C4-2B (cell line): ENCODE results near the gene ILDR2.
"Not testable (repeated sequence)": the region's sequence is repeated elsewhere in the genome, so short reads cannot be mapped to it uniquely, and the experiment has no call there.

ENCODE experiments used
- H3K27ac ChIP-seq: fragments of 450-650 bp; 2 replicates; pipeline ENCODE4 v1.5.1; 2017
- CTCF ChIP-seq: fragments of 450-650 bp; conservative IDR thresholded peaks from 2 replicates; pipeline ENCODE4 v1.5.1; 2017; ENCODE audit warnings: mild to moderate bottlenecking
- ZFX ChIP-seq: fragments of 450-650 bp; IDR thresholded peaks from 2 replicates; pipeline ENCODE4 v1.6.1; 2017

Gene ILDR2

GRCh38 chr1:166884971-166885370, 90.4 kb downstream of the ILDR2 start:
- no peak overlapping the region for H3K27ac ChIP-seq
- TF ChIP-seq ZFX (no peak), CTCF (no peak)

- TF ChIP-seq ZFX (no peak), CTCF (no peak)
- no peak overlapping the region for H3K27ac ChIP-seq
Measured at GRCh38 chr1:166884040-166884642, 91.2 kb downstream of the ILDR2 start.

- TF ChIP-seq ZFX = no peak
- no peak for TF ChIP-seq CTCF
- no peak overlapping the region for H3K27ac ChIP-seq
Measured at GRCh38 chr1:166882893-166883292, 92.4 kb downstream of the ILDR2 start.

GRCh38 chr1:166878173-166878917, 97.0 kb downstream of the ILDR2 start:
- not testable (repeated sequence) for H3K27ac ChIP-seq

GRCh38 chr1:166876540-166876838, 98.9 kb downstream of the ILDR2 start:
- peak overlapping the region; percentile 97 for H3K27ac ChIP-seq
- TF ChIP-seq CTCF (peak; percentile 44), ZFX (no peak)

- TF ChIP-seq CTCF (no peak), ZFX (peak; percentile 99)
- peak within 1 kb of the TSS; percentile 97 for H3K27ac ChIP-seq
Measured at GRCh38 chr1:166875734-166876539, 99.4 kb downstream of the ILDR2 start, which contains the start of gene TADA1. TSS of gene TADA1 (minus strand) at chr1:166876264. CDS start at chr1:166876233, 31 bp downstream.

- TF ChIP-seq CTCF (no peak), ZFX (no peak)
- peak overlapping the region; percentile 97 for H3K27ac ChIP-seq
Measured at GRCh38 chr1:166875302-166875733, 100.0 kb downstream of the ILDR2 start.
